ENCODE results near the gene ODF4. TPM values are rescaled to one million over a fixed set of nuclear protein-coding genes. Genes with fewer than 3 reads are reported as not detected.
A peak's percentile ranks its signal among the peaks of the same experiment; 100 is the strongest.

ODF4 gene
- total RNA-seq, 1 donor from 2014 or later, result not detected

- peak overlapping the region; percentile 93 for H3K4me3 Mint-ChIP-seq (ENCODE audit: unreplicated experiment)
- no peak for DNase-seq (ENCODE audit: low spot score)
- peaks cover 40% of the 10 kb centered on the region for H3K4me1 Mint-ChIP-seq (ENCODE audit: unreplicated experiment)
- peaks cover 40% of the 10 kb centered on the region for H3K36me3 Mint-ChIP-seq (ENCODE audit: low read depth, unreplicated experiment)
- no peaks in the 10 kb centered on the region for H3K9me3 Mint-ChIP-seq (ENCODE audit: unreplicated experiment)
- no peak for TF ChIP-seq CTCF (IDR thresholded peaks at IDR 0.05; ENCODE audit: unreplicated experiment)
- H3K27ac Mint-ChIP-seq (ENCODE audit: unreplicated experiment), result no peak overlapping the region
- H3K27me3 Mint-ChIP-seq (ENCODE audit: unreplicated experiment), result peaks cover 19% of the 10 kb centered on the region
These were observed 27.4 kb upstream of the ODF4 start for GRCh38 chr17:8312251-8312650.

- no peak for TF ChIP-seq CTCF (IDR thresholded peaks at IDR 0.05; ENCODE audit: unreplicated experiment)
- Mint-ChIP-seq H3K27me3 (ENCODE audit: unreplicated experiment) (peaks cover 19% of the 10 kb centered on the region), H3K36me3 (ENCODE audit: low read depth, unreplicated experiment) (peaks cover 40% of the 10 kb centered on the region), H3K4me1 (ENCODE audit: unreplicated experiment) (peaks cover 40% of the 10 kb centered on the region), H3K4me3 (ENCODE audit: unreplicated experiment) (peak overlapping the region; percentile 76), H3K27ac (ENCODE audit: unreplicated experiment) (peak overlapping the region; percentile 83), H3K9me3 (ENCODE audit: unreplicated experiment) (no peaks in the 10 kb centered on the region)
- no peak for DNase-seq (ENCODE audit: low spot score)
These were observed 26.7 kb upstream of the ODF4 start for GRCh38 chr17:8312726-8313600.

GRCh38 chr17:8314797-8315763, 24.6 kb upstream of the ODF4 start:
- TF ChIP-seq CTCF (IDR thresholded peaks at IDR 0.05; ENCODE audit: unreplicated experiment), result no peak
- peak overlapping the region; percentile 79 for H3K4me3 Mint-ChIP-seq (ENCODE audit: unreplicated experiment)
- H3K36me3 Mint-ChIP-seq (ENCODE audit: low read depth, unreplicated experiment), result peaks cover 46% of the 10 kb centered on the region
- H3K27ac Mint-ChIP-seq (ENCODE audit: unreplicated experiment), result no peak overlapping the region
- DNase-seq (ENCODE audit: low spot score), result no peak
- H3K9me3 Mint-ChIP-seq (ENCODE audit: unreplicated experiment), result no peaks in the 10 kb centered on the region
- H3K4me1 Mint-ChIP-seq (ENCODE audit: unreplicated experiment), result peaks cover 36% of the 10 kb centered on the region
- peaks cover 15% of the 10 kb centered on the region for H3K27me3 Mint-ChIP-seq (ENCODE audit: unreplicated experiment)

- H3K9me3 Mint-ChIP-seq (ENCODE audit: unreplicated experiment), result no peaks in the 10 kb centered on the region
- peaks cover 50% of the 10 kb centered on the region for H3K36me3 Mint-ChIP-seq (ENCODE audit: low read depth, unreplicated experiment)
- H3K27me3 Mint-ChIP-seq (ENCODE audit: unreplicated experiment), result peaks cover 13% of the 10 kb centered on the region
- TF ChIP-seq CTCF (IDR thresholded peaks at IDR 0.05; ENCODE audit: unreplicated experiment), result no peak
- peak overlapping the region; percentile 79 for H3K4me3 Mint-ChIP-seq (ENCODE audit: unreplicated experiment)
- no peak overlapping the region for H3K27ac Mint-ChIP-seq (ENCODE audit: unreplicated experiment)
- H3K4me1 Mint-ChIP-seq (ENCODE audit: unreplicated experiment), result peaks cover 32% of the 10 kb centered on the region
- no peak for DNase-seq (ENCODE audit: low spot score)
These were observed 23.8 kb upstream of the ODF4 start for GRCh38 chr17:8315764-8316217.

Data from endothelial cell (in vitro differentiated cells).